ENCODE measurements around the gene CEP170.
"Not testable (repeated sequence)": the region's sequence is repeated elsewhere in the genome, so short reads cannot be mapped to it uniquely, and the experiment has no call there.

CEP170 gene

GRCh38 chr1:243147351-243147750 is 107.7 kb downstream of the CEP170 start:
- not testable (repeated sequence) for H3K4me3 Mint-ChIP-seq; H3K27ac Mint-ChIP-seq; DNase-seq; H3K4me1 Mint-ChIP-seq; H3K27me3 Mint-ChIP-seq (ENCODE audit: low read depth, poor library complexity); H3K9me3 Mint-ChIP-seq
- peaks cover 40% of the 10 kb centered on the region for H3K36me3 Mint-ChIP-seq (ENCODE audit: low read depth)

GRCh38 chr1:243140498-243140897 is 114.6 kb downstream of the CEP170 start:
- not testable (repeated sequence) for H3K4me1 Mint-ChIP-seq; H3K4me3 Mint-ChIP-seq; H3K27me3 Mint-ChIP-seq (ENCODE audit: low read depth, poor library complexity); H3K9me3 Mint-ChIP-seq; H3K27ac Mint-ChIP-seq; DNase-seq
- peaks cover 41% of the 10 kb centered on the region for H3K36me3 Mint-ChIP-seq (ENCODE audit: low read depth)

GRCh38 chr1:243122876-243123409 is 132.1 kb downstream of the CEP170 start:
- Mint-ChIP-seq H3K4me1 (peaks cover 14% of the 10 kb centered on the region), H3K27ac (peak overlapping the region; percentile 85), H3K36me3 (ENCODE audit: low read depth) (peaks cover 13% of the 10 kb centered on the region)
- not testable (repeated sequence) for DNase-seq; H3K4me3 Mint-ChIP-seq; H3K9me3 Mint-ChIP-seq; H3K27me3 Mint-ChIP-seq (ENCODE audit: low read depth, poor library complexity)

GRCh38 chr1:243121939-243122338 is 133.1 kb downstream of the CEP170 start:
- H3K27ac Mint-ChIP-seq; H3K9me3 Mint-ChIP-seq; H3K27me3 Mint-ChIP-seq (ENCODE audit: low read depth, poor library complexity); H3K4me3 Mint-ChIP-seq; DNase-seq: not testable (repeated sequence)
- Mint-ChIP-seq H3K4me1 (peaks cover 14% of the 10 kb centered on the region), H3K36me3 (ENCODE audit: low read depth) (peaks cover 10% of the 10 kb centered on the region)

- peaks cover 18% of the 10 kb centered on the region for H3K4me1 Mint-ChIP-seq
- not testable (repeated sequence) for H3K4me3 Mint-ChIP-seq; H3K27ac Mint-ChIP-seq; H3K36me3 Mint-ChIP-seq (ENCODE audit: low read depth); DNase-seq; H3K27me3 Mint-ChIP-seq (ENCODE audit: low read depth, poor library complexity); H3K9me3 Mint-ChIP-seq
Measured at GRCh38 chr1:243118601-243119322, 136.3 kb downstream of the CEP170 start.

GRCh38 chr1:243116187-243116586 is 138.9 kb downstream of the CEP170 start:
- not testable (repeated sequence) for H3K4me3 Mint-ChIP-seq; DNase-seq; H3K9me3 Mint-ChIP-seq; H3K27ac Mint-ChIP-seq; H3K36me3 Mint-ChIP-seq (ENCODE audit: low read depth); H3K4me1 Mint-ChIP-seq
- H3K27me3 Mint-ChIP-seq (ENCODE audit: low read depth, poor library complexity) = peaks cover 12% of the 10 kb centered on the region

GRCh38 chr1:243114769-243115168 is 140.3 kb downstream of the CEP170 start:
- H3K36me3 Mint-ChIP-seq (ENCODE audit: low read depth); H3K4me3 Mint-ChIP-seq; DNase-seq; H3K27ac Mint-ChIP-seq; H3K9me3 Mint-ChIP-seq; H3K4me1 Mint-ChIP-seq: not testable (repeated sequence)
- peaks cover 12% of the 10 kb centered on the region for H3K27me3 Mint-ChIP-seq (ENCODE audit: low read depth, poor library complexity)

- H3K27me3 Mint-ChIP-seq (ENCODE audit: low read depth, poor library complexity) = peaks cover 12% of the 10 kb centered on the region
- not testable (repeated sequence) for H3K4me3 Mint-ChIP-seq; H3K9me3 Mint-ChIP-seq; DNase-seq; H3K4me1 Mint-ChIP-seq; H3K36me3 Mint-ChIP-seq (ENCODE audit: low read depth); H3K27ac Mint-ChIP-seq
Measured at GRCh38 chr1:243114059-243114713, 140.9 kb downstream of the CEP170 start.

GRCh38 chr1:243107171-243107570 is 147.9 kb downstream of the CEP170 start:
- not testable (repeated sequence) for H3K36me3 Mint-ChIP-seq (ENCODE audit: low read depth); H3K27me3 Mint-ChIP-seq (ENCODE audit: low read depth, poor library complexity); H3K4me1 Mint-ChIP-seq; H3K4me3 Mint-ChIP-seq; H3K9me3 Mint-ChIP-seq; DNase-seq; H3K27ac Mint-ChIP-seq

- H3K36me3 Mint-ChIP-seq (ENCODE audit: low read depth); H3K27ac Mint-ChIP-seq; H3K9me3 Mint-ChIP-seq; H3K4me3 Mint-ChIP-seq; H3K4me1 Mint-ChIP-seq; DNase-seq; H3K27me3 Mint-ChIP-seq (ENCODE audit: low read depth, poor library complexity): not testable (repeated sequence)
Measured at GRCh38 chr1:243105652-243106332, 149.3 kb downstream of the CEP170 start.

- H3K4me1 Mint-ChIP-seq; H3K36me3 Mint-ChIP-seq (ENCODE audit: low read depth); H3K9me3 Mint-ChIP-seq; H3K27me3 Mint-ChIP-seq (ENCODE audit: low read depth, poor library complexity); DNase-seq; H3K27ac Mint-ChIP-seq; H3K4me3 Mint-ChIP-seq: not testable (repeated sequence)
Measured at GRCh38 chr1:243105104-243105503, 150.0 kb downstream of the CEP170 start.

- not testable (repeated sequence) for H3K36me3 Mint-ChIP-seq (ENCODE audit: low read depth); H3K4me1 Mint-ChIP-seq; H3K9me3 Mint-ChIP-seq; H3K4me3 Mint-ChIP-seq; DNase-seq; H3K27me3 Mint-ChIP-seq (ENCODE audit: low read depth, poor library complexity); H3K27ac Mint-ChIP-seq
Measured at GRCh38 chr1:243104452-243104851, 150.6 kb downstream of the CEP170 start.

GRCh38 chr1:243101551-243102050 is 153.5 kb downstream of the CEP170 start:
- not testable (repeated sequence) for H3K27ac Mint-ChIP-seq; H3K4me3 Mint-ChIP-seq; H3K4me1 Mint-ChIP-seq; H3K9me3 Mint-ChIP-seq; DNase-seq; H3K36me3 Mint-ChIP-seq (ENCODE audit: low read depth); H3K27me3 Mint-ChIP-seq (ENCODE audit: low read depth, poor library complexity)

- not testable (repeated sequence) for DNase-seq; H3K27me3 Mint-ChIP-seq (ENCODE audit: low read depth, poor library complexity); H3K9me3 Mint-ChIP-seq; H3K4me3 Mint-ChIP-seq; H3K4me1 Mint-ChIP-seq; H3K27ac Mint-ChIP-seq; H3K36me3 Mint-ChIP-seq (ENCODE audit: low read depth)
Measured at GRCh38 chr1:243087368-243087767, 167.7 kb downstream of the CEP170 start.

All from nephron progenitor cell (in vitro differentiated cells).